GM18870 (cell line): ENCODE data around the gene SERPINA1.

Experiments used
- ATAC-seq: cut with Tn5 transposase; IDR thresholded peaks from one replicate; pipeline ENCODE4 v1.9.1; 2021; ENCODE audit warnings: moderate library complexity; ENCODE audit not compliant: unreplicated experiment

SERPINA1 gene

GRCh38 chr14:94384342-94384741, 4.1 kb downstream of the SERPINA1 start:
- no peak for ATAC-seq

DNA sequence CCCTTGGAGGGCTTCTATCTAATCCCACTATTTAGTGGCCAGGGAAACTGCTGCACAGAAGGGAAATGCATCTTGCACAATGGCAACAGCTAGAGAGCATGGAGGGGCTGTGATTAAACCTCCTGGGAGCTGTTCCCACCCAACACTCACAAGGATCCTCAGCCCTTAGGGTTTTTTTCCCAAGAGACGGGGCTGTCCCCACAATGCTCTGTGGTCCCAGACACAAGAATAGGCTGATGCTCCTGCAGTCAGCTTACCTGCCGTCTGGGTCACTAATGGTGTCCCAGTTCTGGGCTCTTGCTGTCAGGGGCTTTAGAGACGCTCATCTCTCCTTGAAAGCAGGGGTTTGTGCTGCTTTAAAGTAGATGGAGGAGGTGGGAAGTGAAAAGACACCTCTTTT, 4.6 kb downstream of the SERPINA1 start:
- no peak for ATAC-seq

GRCh38 chr14:94382716-94383596, 5.4 kb downstream of the SERPINA1 start:
- ATAC-seq = no peak

DNA sequence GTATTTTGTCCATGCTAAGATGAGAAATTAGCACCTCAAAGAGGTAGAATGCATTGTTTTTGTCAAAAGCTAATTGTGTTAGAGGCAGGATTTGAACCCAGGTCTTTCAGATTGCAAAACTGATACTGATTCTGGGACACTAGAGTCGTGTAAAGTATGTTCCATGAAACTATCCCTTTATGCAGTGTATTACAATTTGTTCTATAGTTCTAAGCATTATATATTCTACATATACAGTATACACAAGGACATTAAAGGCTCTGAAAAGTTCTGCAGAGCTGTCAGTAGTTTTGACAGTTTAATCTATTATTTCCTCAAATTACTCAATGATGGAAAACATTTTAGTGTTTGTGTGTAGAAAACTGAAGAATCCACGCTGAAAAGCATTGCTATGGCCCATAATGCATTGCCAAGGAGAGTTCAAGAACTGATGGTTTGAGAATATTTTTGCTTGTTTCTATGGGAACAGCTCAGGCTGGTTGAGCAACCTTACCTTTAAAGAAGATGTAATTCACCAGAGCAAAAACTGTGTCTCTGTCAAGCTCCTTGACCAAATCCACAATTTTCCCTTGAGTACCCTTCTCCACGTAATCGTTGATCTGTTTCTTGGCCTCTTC, 6.2 kb downstream of the SERPINA1 start:
- no peak for ATAC-seq

DNA sequence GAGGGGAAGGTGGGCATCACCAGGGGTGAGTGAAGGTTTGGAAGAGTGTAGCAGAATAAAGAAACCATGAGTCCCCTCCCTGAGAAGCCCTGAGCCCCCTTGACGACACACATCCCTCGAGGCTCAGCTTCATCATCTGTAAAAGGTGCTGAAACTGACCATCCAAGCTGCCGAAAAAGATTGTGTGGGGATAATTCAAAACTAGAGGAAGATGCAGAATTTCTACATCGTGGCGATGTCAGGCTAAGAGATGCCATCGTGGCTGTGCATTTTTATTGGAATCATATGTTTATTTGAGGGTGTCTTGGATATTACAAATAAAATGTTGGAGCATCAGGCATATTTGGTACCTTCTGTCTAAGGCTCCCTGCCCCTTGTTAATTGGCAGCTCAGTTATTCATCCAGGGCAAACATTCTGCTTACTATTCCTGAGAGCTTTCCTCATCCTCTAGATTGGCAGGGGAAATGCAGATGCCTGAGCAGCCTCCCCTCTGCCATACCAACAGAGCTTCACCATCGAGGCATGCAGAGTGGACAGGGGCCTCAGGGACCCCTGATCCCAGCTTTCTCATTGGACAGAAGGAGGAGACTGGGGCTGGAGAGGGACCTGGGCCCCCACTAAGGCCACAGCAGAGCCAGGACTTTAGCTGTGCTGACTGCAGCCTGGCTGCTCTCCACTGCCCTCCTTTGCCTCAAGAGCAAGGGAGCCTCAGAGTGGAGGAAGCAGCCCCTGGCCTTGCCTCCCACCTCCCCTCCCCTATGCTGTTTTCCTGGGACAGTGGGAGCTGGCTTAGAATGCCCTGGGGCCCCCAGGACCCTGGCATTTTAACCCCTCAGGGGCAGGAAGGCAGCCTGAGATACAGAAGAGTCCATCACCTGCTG, 7.0 kb downstream of the SERPINA1 start:
- ATAC-seq = no peak

DNA sequence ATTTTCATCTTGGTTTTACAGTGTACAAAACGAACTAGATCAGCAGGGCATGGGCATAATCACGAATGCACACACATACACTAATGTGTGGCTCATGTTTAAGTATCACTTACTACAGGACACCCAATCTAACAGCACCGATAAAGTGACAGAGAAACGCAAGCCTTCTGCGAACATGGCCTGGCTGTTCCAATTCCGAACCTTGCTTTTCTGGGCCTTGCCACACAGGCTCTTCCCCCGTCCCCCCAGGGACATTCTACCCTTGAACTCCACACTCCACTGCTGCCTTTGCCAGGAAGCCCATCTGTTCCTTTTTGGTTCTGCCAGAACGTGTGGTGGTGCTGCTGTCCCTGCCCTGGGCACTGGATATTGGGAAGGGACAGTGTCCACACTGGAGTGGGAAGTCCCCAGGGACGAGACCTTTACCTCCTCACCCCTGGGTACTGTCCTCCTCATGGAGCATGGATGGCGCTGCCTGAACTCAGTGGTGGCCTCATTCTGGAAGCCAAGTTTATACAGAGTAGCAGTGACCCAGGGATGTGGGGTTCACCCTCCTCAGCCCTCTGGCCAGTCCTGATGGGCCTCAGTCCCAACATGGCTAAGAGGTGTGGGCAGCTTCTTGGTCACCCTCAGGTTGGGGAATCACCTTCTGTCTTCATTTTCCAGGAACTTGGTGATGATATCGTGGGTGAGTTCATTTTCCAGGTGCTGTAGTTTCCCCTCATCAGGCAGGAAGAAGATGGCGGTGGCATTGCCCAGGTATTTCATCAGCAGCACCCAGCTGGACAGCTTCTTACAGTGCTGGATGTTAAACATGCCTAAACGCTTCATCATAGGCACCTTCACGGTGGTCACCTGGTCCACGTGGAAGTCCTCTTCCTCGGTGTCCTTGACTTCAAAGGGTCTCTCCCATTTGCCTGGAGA, 7.9 kb downstream of the SERPINA1 start:
- ATAC-seq = no peak

DNA sequence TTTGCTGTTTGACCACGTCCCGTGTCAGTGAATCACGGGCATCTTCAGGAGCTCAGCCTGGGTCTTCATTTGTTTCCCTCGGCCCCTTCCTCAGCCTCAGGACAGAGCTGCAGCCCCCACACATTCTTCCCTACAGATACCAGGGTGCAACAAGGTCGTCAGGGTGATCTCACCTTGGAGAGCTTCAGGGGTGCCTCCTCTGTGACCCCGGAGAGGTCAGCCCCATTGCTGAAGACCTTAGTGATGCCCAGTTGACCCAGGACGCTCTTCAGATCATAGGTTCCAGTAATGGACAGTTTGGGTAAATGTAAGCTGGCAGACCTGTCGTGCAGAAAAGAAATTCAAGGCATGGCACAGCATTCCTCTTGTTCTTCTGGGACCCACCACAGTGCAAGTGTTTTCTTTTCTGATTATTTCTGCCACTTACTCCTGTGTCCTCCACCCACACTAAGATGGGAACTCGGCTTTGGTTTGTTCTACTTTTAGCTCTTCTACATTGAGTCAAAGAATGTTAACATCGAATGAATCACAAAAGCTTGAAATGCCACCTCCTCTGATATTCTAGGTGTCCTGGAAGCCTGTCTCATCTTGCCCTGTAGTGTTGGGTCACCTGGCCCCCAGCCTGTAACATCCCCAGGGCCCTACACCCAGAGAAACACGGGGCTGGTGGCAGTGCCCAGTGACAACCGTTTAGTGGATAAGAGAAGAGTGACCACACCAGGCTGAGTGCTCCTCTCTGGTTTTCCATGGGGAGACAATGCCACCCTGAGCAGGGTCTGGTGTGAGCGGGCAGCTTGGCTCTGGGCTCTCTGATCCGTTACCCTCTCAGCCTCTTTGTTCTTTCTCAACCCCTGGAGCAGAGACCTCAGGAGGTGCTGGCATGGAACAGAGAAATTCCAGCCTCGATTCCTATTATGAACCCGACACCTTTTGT, 8.8 kb downstream of the SERPINA1 start:
- ATAC-seq = no peak

GRCh38 chr14:94378527-94379290, 9.7 kb downstream of the SERPINA1 start:
- no peak for ATAC-seq

DNA sequence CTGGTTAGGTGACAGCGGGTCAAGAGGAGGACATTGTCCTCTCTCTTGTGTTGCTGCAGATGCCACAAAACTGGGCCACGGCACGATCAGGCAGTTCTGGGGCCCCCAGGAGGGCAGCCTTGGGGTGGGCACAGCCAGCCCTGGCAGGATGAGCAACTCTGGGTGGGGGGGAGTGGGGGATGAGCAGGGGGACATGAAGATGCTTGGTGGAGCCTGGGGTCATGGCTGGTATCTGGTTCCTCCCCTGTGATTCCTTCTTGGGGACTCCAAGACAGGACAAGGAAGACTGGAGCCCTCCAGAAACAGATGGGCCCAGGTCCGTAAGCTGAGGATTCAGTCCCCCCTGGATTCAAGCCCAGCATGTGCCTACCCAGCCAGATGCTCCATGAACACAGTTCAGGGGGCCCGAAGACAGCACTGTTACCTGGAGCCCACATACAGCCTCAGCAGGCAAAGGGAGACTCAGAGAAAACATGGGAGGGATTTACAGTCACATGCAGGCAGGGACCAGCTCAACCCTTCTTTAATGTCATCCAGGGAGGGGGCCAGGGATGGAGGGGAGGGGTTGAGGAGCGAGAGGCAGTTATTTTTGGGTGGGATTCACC, 10.4 kb downstream of the SERPINA1 start:
- no peak for ATAC-seq

- ATAC-seq = no peak
These were observed 11.2 kb downstream of the SERPINA1 start for GRCh38 chr14:94376976-94377865.

DNA sequence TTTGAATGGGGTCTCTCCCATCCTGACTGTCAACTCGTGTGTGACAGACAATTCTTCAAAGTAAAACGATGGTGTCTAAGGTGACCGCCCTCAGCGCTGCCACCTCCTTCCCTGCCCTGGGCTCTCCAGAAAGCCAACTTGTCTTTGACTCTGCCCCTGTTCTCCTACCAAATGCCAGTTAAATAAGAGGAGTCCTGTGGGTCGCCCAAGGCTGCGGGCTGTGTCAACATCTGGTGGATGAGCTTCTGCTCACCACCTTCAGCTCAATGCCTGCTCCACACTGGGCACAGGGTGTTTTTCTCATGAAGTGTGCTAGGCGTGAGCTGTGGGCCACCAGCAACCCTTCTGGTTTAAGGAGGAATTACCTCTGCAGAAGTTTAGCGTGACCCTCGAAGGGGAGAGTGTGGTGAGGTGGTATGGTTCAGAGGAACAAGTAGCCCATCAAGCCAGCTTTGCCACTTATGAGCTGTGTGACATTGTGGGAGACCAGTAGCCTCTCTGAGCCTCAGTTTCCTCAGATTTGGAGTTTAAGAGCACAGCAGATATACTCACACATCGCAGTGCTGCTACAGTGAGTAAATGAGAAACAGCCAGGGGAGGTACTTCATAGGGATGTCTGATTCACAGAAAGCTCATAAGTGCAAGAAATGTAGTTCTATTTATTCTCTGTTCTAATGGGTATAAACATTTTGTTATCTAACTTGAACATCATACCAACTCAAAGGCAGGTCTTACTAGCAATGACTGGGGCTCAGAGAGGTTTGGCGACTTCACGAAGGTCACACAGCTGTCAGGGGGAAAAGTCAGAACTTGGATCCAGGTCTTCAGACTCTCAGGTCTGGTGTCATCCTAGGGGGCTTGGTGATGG, 12.1 kb downstream of the SERPINA1 start:
- ATAC-seq = no peak

DNA sequence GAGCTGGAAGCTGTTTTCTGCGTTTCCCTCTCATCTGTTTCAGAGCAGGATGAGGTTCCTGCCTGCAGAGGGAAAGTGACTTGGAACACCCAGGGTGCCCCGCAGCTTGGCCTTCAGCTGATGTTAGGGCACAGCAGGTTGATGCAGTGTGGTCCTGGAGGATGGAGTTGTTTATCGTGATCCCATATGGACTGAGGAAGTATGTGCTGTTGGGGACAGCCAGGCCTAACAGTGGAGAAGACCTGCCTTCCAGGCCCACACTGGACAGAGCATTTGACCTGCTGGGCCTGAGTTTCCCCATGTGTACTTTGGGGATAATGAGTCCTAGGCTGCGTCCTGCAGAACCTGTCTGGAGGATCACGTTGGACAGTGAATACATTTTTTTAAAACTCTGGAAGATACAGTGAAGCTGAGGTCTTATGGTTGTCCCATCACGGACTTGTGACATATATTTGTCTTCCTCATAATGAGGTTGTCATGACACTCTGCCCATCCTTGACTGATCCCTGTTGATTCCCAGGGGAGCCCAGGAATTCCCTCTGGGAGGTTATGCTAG, 12.8 kb downstream of the SERPINA1 start:
- ATAC-seq = no peak

DNA sequence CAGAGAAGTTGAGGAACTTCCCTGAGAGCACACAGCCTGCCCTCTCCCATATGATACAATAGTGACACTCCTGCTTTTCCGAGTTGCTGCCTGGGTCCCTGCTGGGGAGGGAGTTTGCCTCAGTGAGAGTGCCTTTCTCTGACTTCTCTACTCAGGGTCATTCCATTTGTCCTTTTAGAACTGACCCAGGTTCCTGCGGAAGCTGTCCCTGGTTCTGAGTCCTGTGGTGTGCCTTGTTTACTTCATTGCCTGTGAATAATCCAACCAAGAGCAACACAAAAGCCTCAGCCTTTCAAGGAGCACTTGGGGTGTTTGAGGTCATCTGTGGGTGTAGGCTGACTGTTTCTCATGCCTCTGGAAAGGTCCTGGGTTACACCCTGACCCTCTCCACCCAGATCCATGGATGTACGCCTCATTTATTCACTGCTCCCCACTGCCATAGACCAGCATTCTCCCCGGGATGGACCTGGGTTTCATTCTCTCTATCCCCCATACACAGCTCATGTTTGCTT, 13.6 kb downstream of the SERPINA1 start:
- no peak for ATAC-seq

DNA sequence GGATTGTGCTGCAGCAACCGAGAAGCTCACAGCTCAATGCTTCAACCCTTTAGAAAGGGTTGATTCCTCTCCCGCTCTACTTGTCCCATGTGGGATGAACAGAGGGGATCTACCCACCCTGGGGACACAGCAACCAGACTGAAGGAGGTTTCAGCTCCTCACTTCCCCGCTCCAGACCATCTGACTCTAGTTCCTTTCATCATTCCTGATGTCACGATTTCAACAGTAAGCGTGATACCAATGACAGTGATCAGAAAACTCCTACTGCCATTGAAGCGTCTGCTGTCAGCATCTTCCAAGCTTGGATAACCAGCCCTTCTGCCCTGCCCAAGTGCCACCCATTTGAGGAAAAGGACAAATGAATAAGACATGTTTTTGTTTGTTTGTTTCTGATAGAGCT, 14.3 kb downstream of the SERPINA1 start:
- no peak for ATAC-seq

DNA sequence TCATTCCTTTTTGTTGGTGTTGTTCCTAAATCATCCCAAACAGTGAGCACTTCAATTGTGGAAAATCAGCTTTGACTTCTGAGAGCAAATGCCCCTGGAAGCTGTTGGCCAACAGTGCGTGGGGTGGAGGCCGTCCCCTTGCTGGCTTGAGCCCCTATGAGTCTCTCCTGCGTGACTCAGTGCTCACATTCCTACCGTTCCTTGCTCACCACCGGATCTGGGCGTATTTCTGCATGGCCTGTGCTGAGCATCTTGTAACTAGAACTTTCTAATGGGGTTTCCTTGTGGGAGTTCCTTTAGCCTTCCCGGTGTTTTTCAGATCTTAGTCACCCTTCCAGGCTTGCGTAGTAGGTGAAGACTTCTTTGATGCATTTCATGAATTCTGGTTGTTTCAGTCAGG, 14.7 kb downstream of the SERPINA1 start:
- ATAC-seq = no peak
